Glomerular endothelial cell (primary cell): Measurements from ENCODE around the gene PDS5B. TPM values are rescaled to one million over a fixed set of nuclear protein-coding genes. Genes with fewer than 3 reads are reported as not detected.
"Not testable (repeated sequence)": the region's sequence is repeated elsewhere in the genome, so short reads cannot be mapped to it uniquely, and the experiment has no call there.

Experiments
- DNase-seq: peaks from one replicate; pipeline ENCODE4 v3.0.0-alpha.2; 2011; ENCODE audit warnings: low read depth, low spot score; ENCODE audit errors: extremely low read depth
- total RNA-seq: library from RNA; depleted of rRNA; stranded (reverse); fragments of >200 nt; gene quantifications from 2 replicates; pipeline ENCODE4 v1.2.3, GENCODE V29; 2015

PDS5B gene
- total RNA-seq, 1 donor from 2014 or later = 26.4 TPM

DNA sequence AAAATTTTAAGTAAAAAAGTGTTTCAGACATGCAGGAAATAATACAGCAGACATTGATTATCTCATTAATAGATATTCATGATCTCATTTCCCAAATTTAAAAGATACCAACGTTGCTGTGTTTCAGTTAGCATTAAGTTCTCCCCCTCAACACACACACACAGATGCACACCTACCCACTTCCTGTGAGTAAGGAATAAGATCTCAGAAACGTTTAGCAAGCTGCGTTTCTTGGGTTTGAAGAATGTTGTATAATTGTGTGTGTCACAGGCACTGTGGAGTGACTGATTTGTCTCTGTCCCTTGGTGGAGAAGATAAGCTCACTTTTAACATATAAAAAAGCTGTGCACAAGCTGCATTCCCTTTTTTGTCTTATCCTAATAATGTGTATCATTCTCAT, 196.8 kb downstream of the PDS5B start:
- DNase-seq = no peak

DNA sequence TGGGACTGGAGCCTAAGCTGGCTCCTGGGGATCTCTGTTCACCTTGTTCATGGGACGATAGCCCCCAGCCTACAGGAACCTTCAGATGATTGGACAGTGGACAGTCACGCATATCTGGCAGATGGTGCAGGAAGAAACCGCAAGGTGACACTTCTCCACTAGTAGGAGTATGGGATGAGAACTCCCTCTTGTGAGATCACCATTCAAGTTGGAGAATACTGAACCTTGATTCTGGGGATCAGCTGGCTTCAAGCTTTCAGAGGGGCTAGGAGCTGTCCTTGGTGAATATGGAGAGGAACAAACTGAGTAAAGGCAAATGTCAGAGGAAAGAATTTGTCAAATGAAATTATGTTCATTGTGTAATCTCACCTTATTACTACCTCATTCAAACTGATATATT, 204.5 kb downstream of the PDS5B start:
- DNase-seq = no peak

DNA sequence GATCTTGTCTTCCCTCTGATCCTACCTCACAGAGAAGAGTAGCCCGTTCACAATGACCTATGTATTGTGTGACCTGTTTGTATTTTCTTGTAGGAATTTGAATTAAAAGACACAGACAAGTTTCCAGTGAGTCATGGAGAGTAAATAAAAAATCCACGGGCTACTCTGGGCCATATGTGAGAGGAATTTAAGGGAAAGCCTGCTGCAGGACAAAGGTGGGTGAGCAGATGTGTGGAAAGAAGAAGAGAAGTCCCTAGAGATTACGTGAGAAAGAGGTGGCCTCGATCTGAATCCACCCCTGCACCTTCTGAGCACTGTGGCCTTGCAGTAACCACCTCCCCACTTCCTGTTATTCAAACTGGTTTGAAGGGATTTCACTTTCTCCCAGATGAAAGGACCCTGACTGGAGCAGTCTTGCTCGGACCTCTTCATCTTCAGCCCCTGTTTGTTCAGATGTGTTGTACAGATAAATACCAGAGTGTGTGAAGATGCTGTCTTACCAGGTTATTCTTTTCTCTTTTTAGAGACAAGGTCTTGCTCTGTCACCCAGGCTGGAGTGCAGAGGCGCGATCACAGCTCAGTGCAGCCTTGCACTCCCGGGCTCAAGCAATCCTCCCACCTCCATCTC, 205.4 kb downstream of the PDS5B start:
- no peak for DNase-seq

DNA sequence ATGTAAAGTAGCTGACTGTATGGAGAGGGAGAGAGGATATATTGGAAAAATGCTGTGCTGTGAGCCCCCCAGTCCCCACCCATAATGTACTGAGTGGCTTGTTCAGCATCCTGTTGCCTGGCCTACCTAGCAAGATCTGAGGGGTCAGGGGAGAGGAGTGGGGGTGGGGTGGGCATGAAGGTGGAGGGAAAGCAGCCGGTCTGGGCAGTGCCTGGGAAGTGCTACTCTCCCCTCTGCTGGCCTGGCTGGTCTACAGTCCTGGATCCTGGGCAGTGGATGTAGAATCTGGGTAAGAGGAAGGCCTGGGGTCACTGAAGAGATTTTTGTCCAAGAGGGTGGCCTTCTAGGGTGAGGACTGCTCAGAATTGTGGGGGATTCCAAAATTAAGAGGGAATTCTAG, 210.5 kb downstream of the PDS5B start:
- DNase-seq = no peak

DNA sequence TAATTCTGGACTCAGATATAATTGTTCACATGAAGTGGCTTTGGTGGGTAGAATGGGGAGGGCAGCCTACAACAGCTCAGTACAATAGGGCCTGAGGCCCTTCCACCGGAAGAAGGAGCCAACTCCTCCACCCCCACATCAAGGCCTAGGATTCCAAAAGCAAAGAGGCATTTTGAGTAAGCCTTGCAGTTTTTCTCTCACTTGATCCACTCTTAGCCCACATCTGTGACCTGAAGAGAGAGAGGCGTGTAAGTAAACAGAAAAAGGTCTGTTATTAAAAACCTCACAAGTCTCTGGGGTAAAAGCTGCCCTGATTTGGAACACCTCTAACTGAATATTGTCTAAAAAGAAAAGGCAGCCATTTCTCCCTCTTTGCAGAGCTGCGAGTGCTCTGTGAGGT, 215.9 kb downstream of the PDS5B start:
- no peak for DNase-seq

DNA sequence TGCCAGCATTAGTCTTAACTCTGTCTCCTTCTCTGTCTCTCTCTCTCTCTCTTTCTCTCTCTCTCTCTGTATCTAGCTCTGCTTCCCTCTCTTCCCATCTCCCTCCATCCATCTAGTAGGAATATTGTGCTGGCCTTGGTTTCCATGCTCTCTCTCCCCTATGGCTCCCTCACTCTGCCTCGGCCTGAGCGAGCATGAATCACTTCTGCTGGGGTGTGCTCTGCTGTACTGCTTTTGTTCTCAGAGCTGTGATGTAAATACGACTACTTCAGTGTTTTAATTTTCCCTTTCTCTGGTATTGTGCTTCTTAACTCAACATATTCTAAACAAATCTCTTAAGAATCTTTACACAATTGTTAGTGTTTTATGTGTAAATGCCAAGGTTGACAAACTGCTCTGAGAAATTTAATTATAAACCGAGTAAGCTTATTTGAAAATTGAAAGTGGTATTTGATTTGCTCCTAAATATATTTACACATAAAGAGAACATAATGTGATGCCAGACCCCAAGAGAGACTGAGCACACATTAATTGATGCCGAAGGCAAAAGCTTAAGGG, 218.5 kb downstream of the PDS5B start:
- DNase-seq = no peak

DNA sequence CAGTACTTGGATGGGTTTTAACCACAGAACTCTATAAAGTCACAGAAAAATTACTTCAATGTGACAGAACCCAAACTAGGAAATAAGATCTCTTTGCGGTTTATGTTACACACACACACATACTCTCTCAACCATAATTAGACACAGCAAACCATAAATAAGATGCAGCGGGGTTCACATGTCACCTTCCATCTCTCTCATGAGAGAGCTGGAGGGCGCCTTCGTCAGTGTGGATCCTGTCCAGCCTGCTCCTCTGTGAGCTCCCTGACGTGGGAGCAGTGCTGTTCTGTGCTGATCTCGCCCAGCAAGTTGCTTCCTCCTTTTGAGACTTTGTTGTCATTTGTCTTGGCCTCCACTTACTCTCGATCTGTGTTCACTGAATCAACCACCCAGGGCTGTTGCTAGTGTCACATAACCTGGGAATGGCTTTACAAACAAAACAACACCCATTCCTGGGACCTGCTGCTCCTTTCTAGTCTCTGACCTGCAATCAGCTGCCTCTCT, 225.1 kb downstream of the PDS5B start:
- DNase-seq = no peak

DNA sequence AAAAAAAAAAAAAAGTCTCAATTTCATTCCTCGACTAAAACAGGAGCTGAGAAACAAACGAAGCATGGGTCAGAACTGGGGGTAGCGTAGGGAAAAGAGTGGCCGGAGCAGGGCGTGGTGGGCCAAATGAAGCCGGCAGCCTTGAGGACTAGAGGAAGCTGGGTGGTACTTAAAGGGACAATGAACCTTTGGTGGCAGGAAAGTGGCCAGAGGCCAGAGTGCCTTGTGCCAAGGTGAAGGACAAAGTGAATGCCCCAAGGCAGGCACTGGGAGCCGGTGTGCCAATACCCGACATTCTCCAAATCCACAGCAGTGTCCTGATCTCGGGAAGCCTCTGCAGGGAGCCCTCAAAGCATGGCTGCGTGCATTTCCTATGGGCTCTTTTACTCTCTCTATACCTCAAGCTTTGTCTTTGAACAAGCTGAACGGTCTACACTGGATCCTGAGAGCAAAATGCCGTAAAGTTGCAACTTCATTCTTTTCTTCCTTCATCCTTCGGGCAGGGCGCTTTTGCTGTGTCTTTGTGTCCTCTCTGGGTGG, 235.0 kb downstream of the PDS5B start:
- DNase-seq = no peak

DNA sequence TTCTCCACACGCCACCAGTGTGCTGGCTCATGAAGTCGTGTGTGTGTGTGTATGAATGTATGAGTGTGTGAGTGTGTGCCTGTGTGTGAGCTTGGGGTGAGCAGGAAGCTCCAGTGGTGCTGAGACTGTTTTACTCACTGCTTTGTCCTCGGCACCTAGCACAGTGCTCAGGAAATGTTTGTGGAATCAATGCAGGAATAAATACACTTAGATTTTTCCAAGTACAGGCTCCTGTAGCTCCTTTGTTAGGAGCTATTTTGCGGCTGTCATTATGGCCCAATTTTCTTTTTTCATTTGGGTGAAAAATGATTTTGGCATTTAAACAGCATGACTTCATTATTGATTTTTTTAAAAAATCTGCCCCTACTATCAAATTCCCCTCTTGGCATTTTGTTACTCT, 236.5 kb downstream of the PDS5B start:
- no peak for DNase-seq

DNA sequence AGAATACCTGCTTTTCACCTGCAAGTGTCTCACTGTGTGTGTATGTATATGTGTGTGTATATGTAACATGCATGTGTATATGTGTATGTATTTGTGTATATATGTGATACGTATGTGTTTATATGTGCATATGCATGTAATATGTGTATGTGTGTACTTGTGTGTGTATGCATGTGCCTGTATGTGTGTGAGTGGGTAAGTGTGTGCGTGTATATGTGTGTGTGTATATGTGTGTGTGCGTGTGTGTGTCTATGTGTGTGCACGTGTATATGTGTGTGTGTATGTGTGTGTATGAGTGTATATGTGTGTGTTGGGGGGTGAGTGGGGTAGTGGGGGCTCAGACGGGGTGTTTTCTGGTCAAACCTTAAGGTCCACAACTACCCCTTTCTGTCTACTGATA, 237.3 kb downstream of the PDS5B start:
- no peak for DNase-seq

DNA sequence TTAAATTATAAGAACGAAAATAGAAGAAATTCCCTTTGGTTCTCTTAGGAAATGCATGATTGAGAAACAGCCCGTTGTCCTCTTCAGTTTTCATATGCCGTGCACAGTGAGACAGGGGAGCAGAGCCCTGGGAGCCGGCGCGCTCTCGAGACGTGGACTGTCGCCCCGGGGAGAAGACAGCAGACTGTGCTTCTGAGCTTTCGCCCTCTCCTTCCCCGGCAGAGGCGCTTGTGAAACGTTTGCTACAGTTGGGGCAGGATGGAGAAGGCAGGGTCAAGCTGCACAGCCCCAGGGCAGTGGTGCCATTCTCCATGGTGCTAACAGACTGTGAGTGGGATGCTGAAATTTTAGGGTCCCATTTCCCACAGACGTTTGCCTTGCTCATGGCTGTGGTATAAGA, 237.8 kb downstream of the PDS5B start:
- DNase-seq = no peak

DNA sequence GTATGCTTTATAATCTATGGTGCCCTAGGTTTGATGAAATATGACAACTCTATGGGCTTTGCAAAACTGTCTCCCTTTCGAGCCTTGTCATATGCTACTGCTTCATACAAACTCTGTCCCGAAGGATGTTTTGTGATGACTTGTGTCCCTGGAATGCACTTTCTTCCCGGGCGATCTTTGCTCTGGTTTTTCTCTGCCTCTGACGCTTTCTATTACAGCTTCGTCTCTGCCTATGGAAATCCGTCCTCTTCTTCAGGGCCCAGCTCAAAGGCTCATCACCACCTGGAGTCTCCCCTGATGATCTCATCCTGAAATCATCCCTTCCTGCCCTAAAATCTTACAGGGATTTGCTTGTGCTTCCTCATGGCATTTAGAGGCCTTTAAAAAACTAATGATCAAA, 238.4 kb downstream of the PDS5B start:
- DNase-seq = no peak

DNA sequence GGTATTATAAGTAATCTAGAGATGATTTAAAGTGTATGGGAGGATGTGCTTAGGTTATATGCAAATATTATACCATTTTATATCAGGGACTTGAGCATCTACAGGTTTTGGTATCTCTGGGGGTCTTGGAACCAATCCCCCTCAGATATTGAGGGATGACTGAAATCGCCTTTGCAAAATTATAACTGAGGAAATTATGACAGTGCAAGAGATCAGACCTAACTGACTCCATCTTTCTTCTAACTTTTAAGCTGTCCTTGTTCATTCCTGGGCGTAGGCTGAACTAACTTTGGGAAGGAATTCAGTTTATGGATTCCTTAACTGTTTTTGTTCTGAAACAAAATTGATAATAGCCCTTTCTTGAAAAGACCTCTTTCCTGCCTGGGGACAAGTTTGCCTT, 239.2 kb downstream of the PDS5B start:
- no peak for DNase-seq

DNA sequence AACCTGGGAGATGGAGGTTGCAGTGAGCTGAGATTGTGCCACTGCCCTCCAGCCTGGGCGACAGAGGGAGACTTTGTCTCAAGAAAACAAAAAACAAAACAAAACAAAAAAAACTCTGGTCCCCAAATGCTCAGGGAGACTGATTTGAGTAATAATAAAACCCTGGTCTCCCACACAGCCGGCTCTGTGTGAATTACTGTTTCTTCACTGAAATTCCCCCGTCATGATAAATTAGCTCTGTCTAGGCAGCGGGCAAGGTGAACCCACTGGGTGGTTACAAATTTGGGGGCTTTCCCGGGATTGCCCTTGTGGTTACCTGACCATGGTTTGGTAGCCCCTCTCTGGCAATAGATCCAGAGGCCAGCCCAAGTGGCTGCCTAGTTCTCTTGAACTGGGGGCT, 240.1 kb downstream of the PDS5B start:
- not testable (repeated sequence) for DNase-seq

Other genes starting within 250 kb of the PDS5B start
- gene N4BP2L1, start 158.3 kb upstream of the PDS5B start, total RNA-seq = 1.8 and 5.7 TPM in 2 replicates
- 32.4 and 66.3 TPM in 2 replicates for gene N4BP2L2, start 47.7 kb upstream of the PDS5B start, total RNA-seq